MM.1S (cell line): ENCODE data around the gene CMTM7.

Source experiments
- DNase-seq: peaks from one replicate; pipeline ENCODE4 v3.0.0-alpha.2; 2015
- H2AFZ ChIP-seq: fragments of 300-600 bp; sonication (generic); 2 replicates; pipeline ENCODE4 v1.6.0; 2016; ENCODE audit warnings: antibody characterized with exemption, low read length
- H3F3A ChIP-seq: fragments of 300-600 bp; sonication (generic); 2 replicates; pipeline ENCODE4 v1.6.1; 2016; ENCODE audit warnings: mild to moderate bottlenecking, antibody characterized with exemption, low read length, moderate library complexity, mixed read lengths; ENCODE audit not compliant: insufficient read depth
- H3K27ac ChIP-seq: fragments of 300-600 bp; sonication (generic); 2 replicates; pipeline ENCODE4 v1.5.1; 2016; ENCODE audit warnings: mild to moderate bottlenecking, low read length
- H3K27me3 ChIP-seq: fragments of 300-600 bp; sonication (generic); replicated peaks from 2 replicates; pipeline ENCODE4 v1.6.0; 2016; ENCODE audit warnings: low read length; ENCODE audit not compliant: insufficient read depth
- H3K36me3 ChIP-seq: fragments of 300-600 bp; sonication (generic); replicated peaks from 2 replicates; pipeline ENCODE4 v1.6.1; 2016; ENCODE audit warnings: mild to moderate bottlenecking, low read length, mixed read lengths; ENCODE audit not compliant: insufficient read depth
- H3K4me1 ChIP-seq: fragments of 300-600 bp; sonication (generic); 2 replicates; pipeline ENCODE4 v1.6.1; 2016; ENCODE audit warnings: low read length, mixed read lengths
- H3K4me2 ChIP-seq: fragments of 300-600 bp; sonication (generic); 2 replicates; pipeline ENCODE4 v1.6.0; 2016; ENCODE audit warnings: low read depth, low read length
- H3K4me3 ChIP-seq: fragments of 300-600 bp; sonication (generic); 2 replicates; pipeline ENCODE4 v1.5.1; 2016; ENCODE audit warnings: low read length, mixed read lengths
- H3K79me2 ChIP-seq: fragments of 300-600 bp; sonication (generic); 2 replicates; pipeline ENCODE4 v1.6.1; 2016; ENCODE audit warnings: mixed run types, low read length, mixed read lengths
- H3K9ac ChIP-seq: fragments of 300-600 bp; sonication (generic); 2 replicates; pipeline ENCODE4 v1.6.1; 2016; ENCODE audit warnings: low read length, mixed read lengths
- H3K9me2 ChIP-seq: fragments of 300-600 bp; sonication (generic); replicated peaks from 2 replicates; pipeline ENCODE4 v1.6.1; 2016; ENCODE audit warnings: mild to moderate bottlenecking, low read length, mixed read lengths; ENCODE audit not compliant: insufficient read depth
- H3K9me3 ChIP-seq: fragments of 300-600 bp; sonication (generic); replicated peaks from 2 replicates; pipeline ENCODE4 v1.6.1; 2016; ENCODE audit warnings: mild to moderate bottlenecking, low read length, mixed read lengths; ENCODE audit not compliant: insufficient read depth
- H4K20me1 ChIP-seq: fragments of 300-600 bp; sonication (generic); 2 replicates; pipeline ENCODE4 v1.6.1; 2016; ENCODE audit warnings: mild to moderate bottlenecking, low read length, moderate library complexity, mixed read lengths; ENCODE audit not compliant: insufficient read depth
- EZH2 ChIP-seq: fragments of 300-600 bp; sonication (generic); optimal IDR thresholded peaks from 2 replicates; pipeline ENCODE3; 2017; ENCODE audit warnings: low read depth, mild to moderate bottlenecking, antibody characterized with exemption, low read length, mixed read lengths
- EZH2phosphoT487 ChIP-seq: fragments of 300-600 bp; sonication (generic); IDR thresholded peaks from 2 replicates; pipeline ENCODE4 v1.6.1; 2018; ENCODE audit warnings: antibody characterized with exemption, low read length
- TF ChIP-seq, protein P1 (sequence below): fragments of 300-600 bp; sonication (generic); IDR thresholded peaks from 2 replicates; pipeline ENCODE4 v1.5.1; 2016; ENCODE audit warnings: antibody characterized with exemption, low read length, mixed read lengths

CMTM7 gene

DNA sequence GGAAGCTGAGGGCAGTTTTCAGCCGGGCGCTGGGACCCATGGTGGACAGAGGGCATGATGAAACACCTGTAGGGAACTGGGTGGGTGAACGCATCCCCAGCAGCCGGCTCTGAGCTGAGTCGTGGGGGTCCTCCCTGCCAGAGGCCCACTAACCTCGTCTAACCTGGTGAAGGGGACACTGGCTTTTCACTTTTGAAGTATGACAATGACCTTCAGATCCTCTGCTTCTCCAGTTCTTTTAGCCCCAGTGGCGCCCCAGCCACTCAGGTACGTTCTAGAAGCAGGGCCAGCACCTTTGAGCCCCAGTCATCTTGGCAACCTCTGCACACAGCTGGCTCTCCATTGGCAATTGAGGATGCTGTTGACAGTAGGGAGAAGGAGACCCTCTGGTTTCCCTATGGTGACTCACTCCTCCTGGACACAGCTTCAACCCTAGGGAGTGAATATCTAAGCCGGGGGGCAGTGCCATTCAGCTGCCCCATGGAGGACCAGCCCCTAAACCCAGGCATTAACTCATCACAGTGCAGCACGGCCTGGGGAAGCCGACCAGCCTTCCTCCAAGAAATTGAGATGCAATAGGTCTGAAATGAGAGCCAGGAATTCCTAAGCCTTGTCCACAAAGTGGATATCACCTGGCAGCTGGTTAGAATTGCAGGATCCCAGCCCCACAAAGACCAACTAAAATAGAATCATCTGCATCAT is 64.9 kb downstream of the CMTM7 start:
- H3K27ac ChIP-seq = no peak overlapping the region

DNA sequence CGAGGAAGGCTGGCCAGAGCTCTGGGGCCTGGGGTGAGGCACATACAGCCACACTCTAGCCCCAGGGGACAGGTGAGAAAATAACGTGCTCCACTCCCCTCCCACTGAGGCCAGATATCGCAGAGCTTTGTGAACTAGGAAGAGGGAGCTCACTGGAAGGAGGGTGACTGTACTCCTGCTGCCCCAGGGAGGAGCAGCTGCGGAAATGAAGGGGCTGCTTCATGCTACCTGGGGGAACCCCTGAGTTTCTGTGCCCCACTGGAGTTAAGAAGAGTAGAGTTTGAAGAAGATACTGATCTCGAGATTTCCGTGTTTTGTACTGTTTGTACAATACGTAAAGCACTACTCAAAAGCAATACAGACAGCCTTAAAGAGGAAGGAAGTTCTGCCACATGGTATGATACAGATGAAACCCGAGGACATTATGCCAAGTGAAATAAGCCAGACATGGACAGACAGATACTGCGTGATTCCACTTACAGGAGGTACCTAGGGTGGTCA is 66.4 kb downstream of the CMTM7 start:
- TF ChIP-seq, protein P1, sequence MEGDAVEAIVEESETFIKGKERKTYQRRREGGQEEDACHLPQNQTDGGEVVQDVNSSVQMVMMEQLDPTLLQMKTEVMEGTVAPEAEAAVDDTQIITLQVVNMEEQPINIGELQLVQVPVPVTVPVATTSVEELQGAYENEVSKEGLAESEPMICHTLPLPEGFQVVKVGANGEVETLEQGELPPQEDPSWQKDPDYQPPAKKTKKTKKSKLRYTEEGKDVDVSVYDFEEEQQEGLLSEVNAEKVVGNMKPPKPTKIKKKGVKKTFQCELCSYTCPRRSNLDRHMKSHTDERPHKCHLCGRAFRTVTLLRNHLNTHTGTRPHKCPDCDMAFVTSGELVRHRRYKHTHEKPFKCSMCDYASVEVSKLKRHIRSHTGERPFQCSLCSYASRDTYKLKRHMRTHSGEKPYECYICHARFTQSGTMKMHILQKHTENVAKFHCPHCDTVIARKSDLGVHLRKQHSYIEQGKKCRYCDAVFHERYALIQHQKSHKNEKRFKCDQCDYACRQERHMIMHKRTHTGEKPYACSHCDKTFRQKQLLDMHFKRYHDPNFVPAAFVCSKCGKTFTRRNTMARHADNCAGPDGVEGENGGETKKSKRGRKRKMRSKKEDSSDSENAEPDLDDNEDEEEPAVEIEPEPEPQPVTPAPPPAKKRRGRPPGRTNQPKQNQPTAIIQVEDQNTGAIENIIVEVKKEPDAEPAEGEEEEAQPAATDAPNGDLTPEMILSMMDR = no peak
- TF ChIP-seq EZH2phosphoT487 (no peak), EZH2 (no peak)
- H3K36me3 ChIP-seq = no peaks in the 10 kb centered on the region
- no peak overlapping the region for H3K4me2 ChIP-seq
- H3K9me2 ChIP-seq = no peaks in the 10 kb centered on the region
- no peaks in the 10 kb centered on the region for H3K4me1 ChIP-seq
- no peak overlapping the region for H2AFZ ChIP-seq
- H3K79me2 ChIP-seq = no peaks in the 10 kb centered on the region
- no peak overlapping the region for H3K4me3 ChIP-seq
- no peaks in the 10 kb centered on the region for H3F3A ChIP-seq
- no peaks in the 10 kb centered on the region for H3K27me3 ChIP-seq
- no peak overlapping the region for H3K9ac ChIP-seq
- DNase-seq = no peak
- no peaks in the 10 kb centered on the region for H4K20me1 ChIP-seq
- no peaks in the 10 kb centered on the region for H3K9me3 ChIP-seq
- no peak overlapping the region for H3K27ac ChIP-seq

More for the DNA sequence above, 64.9 kb downstream of the CMTM7 start:
- no peaks in the 10 kb centered on the region for H3K9me3 ChIP-seq
- no peak overlapping the region for H3K4me3 ChIP-seq
- no peaks in the 10 kb centered on the region for H3K9me2 ChIP-seq
- H4K20me1 ChIP-seq = no peaks in the 10 kb centered on the region
- no peaks in the 10 kb centered on the region for H3K4me1 ChIP-seq
- no peaks in the 10 kb centered on the region for H3K79me2 ChIP-seq
- H3K9ac ChIP-seq = no peak overlapping the region
- no peaks in the 10 kb centered on the region for H3F3A ChIP-seq
- no peak overlapping the region for H3K4me2 ChIP-seq
- DNase-seq = no peak
- H2AFZ ChIP-seq = no peak overlapping the region
- TF ChIP-seq EZH2phosphoT487 = no peak
- H3K27me3 ChIP-seq = no peaks in the 10 kb centered on the region
- no peaks in the 10 kb centered on the region for H3K36me3 ChIP-seq

DNA sequence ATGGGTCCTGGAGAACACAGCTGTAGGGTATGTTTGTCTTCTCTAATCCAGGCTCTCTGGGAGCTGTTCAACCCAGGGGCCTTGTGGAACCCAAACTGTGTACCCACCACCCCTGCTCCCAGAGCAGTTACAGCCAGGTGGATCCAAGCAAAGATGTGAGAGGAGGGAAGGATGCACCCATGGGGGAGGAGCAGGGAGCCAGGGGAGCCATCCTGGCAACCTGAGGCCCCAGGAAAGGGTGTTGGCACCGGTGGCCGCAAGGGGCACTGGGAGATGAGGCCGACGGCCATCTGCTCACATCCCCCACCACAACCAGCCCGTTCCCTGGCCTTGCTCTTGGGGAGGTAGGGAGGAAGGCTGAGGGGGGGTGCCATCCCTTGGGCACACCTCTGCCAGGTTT is 67.8 kb downstream of the CMTM7 start:
- Histone ChIP-seq H3K9me3 (no peaks in the 10 kb centered on the region), H3K9me2 (no peaks in the 10 kb centered on the region), H3K27me3 (no peaks in the 10 kb centered on the region), H3F3A (no peaks in the 10 kb centered on the region), H3K4me3 (no peak overlapping the region), H2AFZ (no peak overlapping the region), H3K4me1 (no peaks in the 10 kb centered on the region), H3K36me3 (no peaks in the 10 kb centered on the region), H3K27ac (no peak overlapping the region), H4K20me1 (no peaks in the 10 kb centered on the region), H3K79me2 (no peaks in the 10 kb centered on the region), H3K4me2 (no peak overlapping the region), H3K9ac (no peak overlapping the region)
- DNase-seq = no peak
- no peak for TF ChIP-seq EZH2phosphoT487
- TF ChIP-seq EZH2 = no peak
- TF ChIP-seq, protein P1 = no peak
